Right lobe of liver (tissue), 4 donors: ENCODE measurements around the gene SLC25A48.

Experiments used
- POLR2A ChIP-seq: fragments of 450-650 bp; IDR thresholded peaks from one replicate; pipeline ENCODE4 v1.6.1; 2017; ENCODE audit warnings: antibody characterized with exemption, mild to moderate bottlenecking
- TF ChIP-seq, protein P1 (sequence below), 4 donors: fragments of 200-600 bp in 3 of 4; fragments of 450-650 bp in 1 of 4; IDR thresholded peaks; one replicate each; pipeline versions ENCODE4 v1.5.1 to v1.8.0; 2016 to 2022; ENCODE audit warnings: antibody characterized with exemption in 4 of 4, mild to moderate bottlenecking in 2 of 4
- donor health status: DM: no; HTN: no; CAD: no.
- donor health status: DM: no; HTN: no; CAD: no.
- donor health status: DM: no; HTN: yes; CAD: no.

DNA sequence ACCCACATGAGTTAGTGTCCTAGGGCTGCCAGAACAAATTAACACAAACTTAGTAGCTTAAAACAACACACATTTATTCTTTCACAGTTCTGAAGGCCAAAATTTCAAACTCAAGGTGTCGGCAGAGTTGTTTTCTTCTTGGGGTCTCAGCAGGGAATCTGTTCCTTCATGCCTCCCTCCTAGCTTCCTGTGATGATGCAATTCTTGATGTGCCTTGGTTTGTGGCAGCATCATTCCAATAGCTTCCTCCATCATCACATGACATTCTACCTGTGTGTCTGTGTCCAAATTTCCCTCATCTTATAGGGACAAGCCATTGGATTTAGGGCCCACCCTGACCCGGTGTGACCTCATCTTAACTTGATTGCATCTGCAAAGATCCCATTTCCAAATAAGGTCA lies 12.2 kb upstream of the SLC25A48 start:
- no peak for TF ChIP-seq POLR2A
- TF ChIP-seq, protein P1, sequence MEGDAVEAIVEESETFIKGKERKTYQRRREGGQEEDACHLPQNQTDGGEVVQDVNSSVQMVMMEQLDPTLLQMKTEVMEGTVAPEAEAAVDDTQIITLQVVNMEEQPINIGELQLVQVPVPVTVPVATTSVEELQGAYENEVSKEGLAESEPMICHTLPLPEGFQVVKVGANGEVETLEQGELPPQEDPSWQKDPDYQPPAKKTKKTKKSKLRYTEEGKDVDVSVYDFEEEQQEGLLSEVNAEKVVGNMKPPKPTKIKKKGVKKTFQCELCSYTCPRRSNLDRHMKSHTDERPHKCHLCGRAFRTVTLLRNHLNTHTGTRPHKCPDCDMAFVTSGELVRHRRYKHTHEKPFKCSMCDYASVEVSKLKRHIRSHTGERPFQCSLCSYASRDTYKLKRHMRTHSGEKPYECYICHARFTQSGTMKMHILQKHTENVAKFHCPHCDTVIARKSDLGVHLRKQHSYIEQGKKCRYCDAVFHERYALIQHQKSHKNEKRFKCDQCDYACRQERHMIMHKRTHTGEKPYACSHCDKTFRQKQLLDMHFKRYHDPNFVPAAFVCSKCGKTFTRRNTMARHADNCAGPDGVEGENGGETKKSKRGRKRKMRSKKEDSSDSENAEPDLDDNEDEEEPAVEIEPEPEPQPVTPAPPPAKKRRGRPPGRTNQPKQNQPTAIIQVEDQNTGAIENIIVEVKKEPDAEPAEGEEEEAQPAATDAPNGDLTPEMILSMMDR (IDR thresholded peaks at IDR 0.05): no peak
